HTR-8/SVneo (cell line): ENCODE results near the gene VASP.
"Not testable (repeated sequence)": the region's sequence is repeated elsewhere in the genome, so short reads cannot be mapped to it uniquely, and the experiment has no call there.

Experiments used
- DNase-seq: peaks from one replicate; pipeline ENCODE4 v3.0.0; 2011; ENCODE audit warnings: low spot score, mixed read lengths; ENCODE audit not compliant: insufficient read length
- FAIRE-seq: peaks from 2 replicates; lab custom pipeline; 2011; peaks lifted over from hg19 to GRCh38; lab: Jason Lieb, UNC

The VASP gene

GRCh38 chr19:45495178-45495577 is 12.1 kb upstream of the VASP start:
- DNase-seq (no peak), FAIRE-seq (no peak)

- DNase-seq (no peak), FAIRE-seq (no peak)
Measured at GRCh38 chr19:45496349-45496953, 10.8 kb upstream of the VASP start.

GRCh38 chr19:45497791-45498190 is 9.5 kb upstream of the VASP start:
- no peak for FAIRE-seq
- no peak for DNase-seq

GRCh38 chr19:45498411-45499195 is 8.7 kb upstream of the VASP start, which contains the start of gene PPM1N:
PPM1N (plus strand) TSS chr19:45498443; CDS start chr19:45498473, 30 bp downstream.
- no peak for DNase-seq

GRCh38 chr19:45499196-45500180 is 7.8 kb upstream of the VASP start:
- DNase-seq (no peak), FAIRE-seq (no peak)

More at GRCh38 chr19:45498411-45499195, 8.7 kb upstream of the VASP start, which contains the start of gene PPM1N:
- no peak for FAIRE-seq

GRCh38 chr19:45500918-45501729 is 6.2 kb upstream of the VASP start:
- DNase-seq (no peak), FAIRE-seq (no peak)

- DNase-seq: no peak
Measured at GRCh38 chr19:45501730-45502014, 5.6 kb upstream of the VASP start.

GRCh38 chr19:45502111-45502510 is 5.2 kb upstream of the VASP start:
- DNase-seq (no peak), FAIRE-seq (no peak)

More at GRCh38 chr19:45501730-45502014, 5.6 kb upstream of the VASP start:
- no peak for FAIRE-seq

GRCh38 chr19:45503909-45504308 is 3.4 kb upstream of the VASP start:
- FAIRE-seq (no peak), DNase-seq (no peak)

GRCh38 chr19:45505151-45505995 is 1.9 kb upstream of the VASP start:
- DNase-seq: no peak
- no peak for FAIRE-seq

- DNase-seq (no peak), FAIRE-seq (no peak)
Measured at GRCh38 chr19:45505996-45506245, 1.4 kb upstream of the VASP start.

- DNase-seq (peak; percentile 91), FAIRE-seq (no peak)
Measured at GRCh38 chr19:45506246-45506988, 862 bp upstream of the VASP start.

GRCh38 chr19:45507872-45508416 is 665 bp downstream of the VASP start:
- FAIRE-seq (no peak), DNase-seq (no peak)

GRCh38 chr19:45508417-45508860 is 1.2 kb downstream of the VASP start:
- DNase-seq (no peak), FAIRE-seq (no peak)

- FAIRE-seq: no peak
- DNase-seq: peak; percentile 80
Measured at GRCh38 chr19:45508861-45509691, 1.8 kb downstream of the VASP start.

- FAIRE-seq: no peak
Measured at GRCh38 chr19:45509692-45510015, 2.4 kb downstream of the VASP start.

GRCh38 chr19:45510352-45510751 is 3.1 kb downstream of the VASP start:
- DNase-seq, FAIRE-seq: not testable (repeated sequence)

More at GRCh38 chr19:45509692-45510015, 2.4 kb downstream of the VASP start:
- DNase-seq: no peak
